HG03108 (cell line): Measurements from ENCODE around the gene FBXO33.

Experiments used
- ATAC-seq: cut with Tn5 transposase; IDR thresholded peaks from one replicate; pipeline ENCODE4 v1.9.1; 2021; ENCODE audit warnings: moderate library complexity; ENCODE audit not compliant: unreplicated experiment

The FBXO33 gene

GRCh38 chr14:39431416-39432178 lies 636 bp downstream of the FBXO33 start:
- ATAC-seq = peak; percentile 15

- no peak for ATAC-seq
These were observed 1.3 kb downstream of the FBXO33 start for GRCh38 chr14:39430762-39431415.

- ATAC-seq = no peak
These were observed 4.1 kb downstream of the FBXO33 start for GRCh38 chr14:39428118-39428517.

- ATAC-seq = no peak
These were observed 5.6 kb downstream of the FBXO33 start for GRCh38 chr14:39426605-39427004.

- ATAC-seq = no peak
These were observed 6.3 kb downstream of the FBXO33 start for GRCh38 chr14:39425947-39426346.

- no peak for ATAC-seq
These were observed 8.4 kb downstream of the FBXO33 start for GRCh38 chr14:39423793-39424192.

GRCh38 chr14:39422243-39422642 lies 10.0 kb downstream of the FBXO33 start:
- no peak for ATAC-seq

GRCh38 chr14:39419272-39419671 lies 13.0 kb downstream of the FBXO33 start:
- no peak for ATAC-seq

GRCh38 chr14:39417014-39417413 lies 15.2 kb downstream of the FBXO33 start:
- ATAC-seq = no peak

GRCh38 chr14:39416072-39416471 lies 16.2 kb downstream of the FBXO33 start:
- no peak for ATAC-seq

- no peak for ATAC-seq
These were observed 25.7 kb downstream of the FBXO33 start for GRCh38 chr14:39406560-39406959.

- ATAC-seq = no peak
These were observed 33.9 kb downstream of the FBXO33 start for GRCh38 chr14:39398382-39398781.

GRCh38 chr14:39396448-39396847 lies 35.8 kb downstream of the FBXO33 start:
- no peak for ATAC-seq

- no peak for ATAC-seq
These were observed 36.5 kb downstream of the FBXO33 start for GRCh38 chr14:39395555-39396254.

GRCh38 chr14:39393289-39393688 lies 38.9 kb downstream of the FBXO33 start:
- no peak for ATAC-seq

- no peak for ATAC-seq
These were observed 48.1 kb downstream of the FBXO33 start for GRCh38 chr14:39384177-39384576.

- ATAC-seq = no peak
These were observed 48.5 kb downstream of the FBXO33 start for GRCh38 chr14:39383741-39384140.

- ATAC-seq = no peak
These were observed 49.1 kb downstream of the FBXO33 start for GRCh38 chr14:39383026-39383660.

- ATAC-seq = no peak
These were observed 49.8 kb downstream of the FBXO33 start for GRCh38 chr14:39382463-39382862.

- no peak for ATAC-seq
These were observed 50.9 kb downstream of the FBXO33 start for GRCh38 chr14:39381366-39381765.

- ATAC-seq = no peak
These were observed 55.4 kb downstream of the FBXO33 start for GRCh38 chr14:39376667-39377403.
